C4-2B (cell line): Measurements from ENCODE around the gene SEZ6L2.
"Not testable (repeated sequence)": the region's sequence is repeated elsewhere in the genome, so short reads cannot be mapped to it uniquely, and the experiment has no call there.

Source experiments
- H3K27ac ChIP-seq: fragments of 450-650 bp; 2 replicates; pipeline ENCODE4 v1.5.1; 2017
- ZFX ChIP-seq: fragments of 450-650 bp; IDR thresholded peaks from 2 replicates; pipeline ENCODE4 v1.6.1; 2017
- TF ChIP-seq, protein P1 (sequence below): fragments of 450-650 bp; conservative IDR thresholded peaks from 2 replicates; pipeline ENCODE4 v1.5.1; 2017; ENCODE audit warnings: mild to moderate bottlenecking

The SEZ6L2 gene

DNA sequence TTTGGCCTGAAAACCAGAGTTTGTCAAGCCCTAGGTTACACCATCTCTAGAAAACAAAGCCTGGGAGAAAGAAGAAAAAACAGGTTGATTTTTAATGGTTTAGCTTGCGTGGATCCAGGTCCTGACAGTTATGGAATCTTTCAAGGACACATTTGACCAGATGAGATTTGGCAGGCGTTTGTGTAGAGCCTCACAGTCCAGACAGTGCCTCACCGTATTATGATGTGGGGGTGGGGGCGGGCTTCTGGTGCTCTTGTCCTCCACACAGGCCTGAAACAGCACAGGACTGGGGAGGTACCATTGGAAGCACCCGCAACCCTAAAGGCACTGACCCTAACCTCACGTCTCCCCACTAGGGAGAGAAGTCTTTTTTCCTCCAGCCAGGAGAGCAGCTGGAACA, 59.5 kb downstream of the SEZ6L2 start:
- H3K27ac ChIP-seq = no peak overlapping the region
- TF ChIP-seq, protein P1, sequence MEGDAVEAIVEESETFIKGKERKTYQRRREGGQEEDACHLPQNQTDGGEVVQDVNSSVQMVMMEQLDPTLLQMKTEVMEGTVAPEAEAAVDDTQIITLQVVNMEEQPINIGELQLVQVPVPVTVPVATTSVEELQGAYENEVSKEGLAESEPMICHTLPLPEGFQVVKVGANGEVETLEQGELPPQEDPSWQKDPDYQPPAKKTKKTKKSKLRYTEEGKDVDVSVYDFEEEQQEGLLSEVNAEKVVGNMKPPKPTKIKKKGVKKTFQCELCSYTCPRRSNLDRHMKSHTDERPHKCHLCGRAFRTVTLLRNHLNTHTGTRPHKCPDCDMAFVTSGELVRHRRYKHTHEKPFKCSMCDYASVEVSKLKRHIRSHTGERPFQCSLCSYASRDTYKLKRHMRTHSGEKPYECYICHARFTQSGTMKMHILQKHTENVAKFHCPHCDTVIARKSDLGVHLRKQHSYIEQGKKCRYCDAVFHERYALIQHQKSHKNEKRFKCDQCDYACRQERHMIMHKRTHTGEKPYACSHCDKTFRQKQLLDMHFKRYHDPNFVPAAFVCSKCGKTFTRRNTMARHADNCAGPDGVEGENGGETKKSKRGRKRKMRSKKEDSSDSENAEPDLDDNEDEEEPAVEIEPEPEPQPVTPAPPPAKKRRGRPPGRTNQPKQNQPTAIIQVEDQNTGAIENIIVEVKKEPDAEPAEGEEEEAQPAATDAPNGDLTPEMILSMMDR = no peak
- TF ChIP-seq ZFX = no peak

DNA sequence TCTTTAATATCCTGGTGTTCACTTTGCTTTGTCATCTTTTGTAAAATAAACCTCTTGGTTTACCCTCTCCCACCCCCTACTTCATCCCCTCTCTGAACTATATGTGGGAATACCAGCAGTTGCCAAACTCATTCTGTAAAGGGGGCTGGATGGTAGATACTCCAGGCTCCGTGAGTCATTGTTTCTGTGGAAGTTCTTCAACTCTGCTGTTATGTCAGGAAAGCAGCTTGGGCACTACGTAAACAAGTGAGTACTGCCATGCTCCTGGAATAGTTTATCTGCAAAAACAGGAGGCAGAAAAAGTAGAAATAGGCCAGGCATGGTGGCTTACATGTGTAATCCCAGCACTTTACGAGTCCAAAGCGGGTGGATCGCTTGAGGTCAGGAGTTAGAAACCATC, 61.5 kb downstream of the SEZ6L2 start:
- no peak overlapping the region for H3K27ac ChIP-seq
- TF ChIP-seq, protein P1 = no peak
- TF ChIP-seq ZFX = no peak

DNA sequence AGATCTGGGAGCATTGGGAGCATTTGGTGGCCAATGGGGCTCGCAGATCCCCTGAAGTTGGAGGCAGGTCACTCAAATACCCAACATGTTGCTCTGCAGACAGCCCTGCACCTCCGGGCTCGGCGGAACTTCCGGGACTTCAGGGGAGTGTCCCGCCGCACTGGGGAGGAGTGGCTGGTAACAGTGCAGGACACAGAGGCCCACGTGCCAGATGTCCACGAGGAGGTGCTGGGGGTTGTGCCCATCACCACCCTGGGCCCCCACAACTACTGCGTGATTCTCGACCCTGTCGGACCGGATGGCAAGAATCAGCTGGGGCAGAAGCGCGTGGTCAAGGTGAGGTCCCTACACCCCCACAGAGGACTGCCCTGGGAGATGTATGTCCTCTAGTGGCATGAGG, 62.7 kb downstream of the SEZ6L2 start:
- TF ChIP-seq, protein P1 = no peak
- no peak for TF ChIP-seq ZFX
- H3K27ac ChIP-seq = no peak overlapping the region

DNA sequence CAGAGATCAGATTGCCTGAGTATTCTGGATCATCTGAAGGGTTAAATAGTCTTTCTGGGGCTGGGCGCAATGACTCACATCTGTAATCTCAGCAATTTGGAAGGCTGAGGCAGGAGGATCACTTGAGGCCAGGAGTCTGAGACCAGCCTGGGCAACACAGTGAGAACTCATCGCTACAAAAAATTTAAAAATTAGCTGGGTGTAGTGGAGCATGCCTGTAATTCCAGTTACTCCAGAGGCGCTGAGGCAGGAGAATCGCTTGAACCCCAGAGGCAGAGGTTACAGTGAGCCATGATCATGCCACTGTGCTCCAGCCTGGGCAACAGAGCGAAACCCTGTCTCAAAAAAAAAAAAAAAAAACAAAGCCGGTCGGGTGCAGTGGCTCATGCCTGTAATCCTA, 63.4 kb downstream of the SEZ6L2 start:
- no peak overlapping the region for H3K27ac ChIP-seq
- TF ChIP-seq, protein P1 = no peak
- no peak for TF ChIP-seq ZFX

DNA sequence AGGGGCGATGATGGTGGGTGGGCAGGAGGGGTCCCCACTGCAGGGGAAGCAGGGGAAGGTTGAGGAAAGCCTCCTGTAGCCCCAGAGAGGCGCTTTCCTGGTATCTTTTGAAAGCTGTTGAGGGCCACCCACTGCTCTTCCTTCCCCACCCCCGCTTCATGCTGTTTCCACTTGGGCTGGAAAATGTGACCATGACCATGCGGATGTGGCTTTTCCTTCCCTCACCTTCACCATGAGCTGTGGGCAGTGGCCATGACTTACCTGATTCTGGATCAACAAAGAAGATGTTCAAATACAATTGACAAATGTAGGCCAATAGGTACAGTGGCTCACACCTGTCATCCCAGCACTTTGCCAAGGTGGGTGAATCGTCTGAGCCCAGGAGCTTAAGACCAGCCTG, 65.3 kb downstream of the SEZ6L2 start:
- H3K27ac ChIP-seq = no peak overlapping the region
- TF ChIP-seq, protein P1 = no peak
- no peak for TF ChIP-seq ZFX

DNA sequence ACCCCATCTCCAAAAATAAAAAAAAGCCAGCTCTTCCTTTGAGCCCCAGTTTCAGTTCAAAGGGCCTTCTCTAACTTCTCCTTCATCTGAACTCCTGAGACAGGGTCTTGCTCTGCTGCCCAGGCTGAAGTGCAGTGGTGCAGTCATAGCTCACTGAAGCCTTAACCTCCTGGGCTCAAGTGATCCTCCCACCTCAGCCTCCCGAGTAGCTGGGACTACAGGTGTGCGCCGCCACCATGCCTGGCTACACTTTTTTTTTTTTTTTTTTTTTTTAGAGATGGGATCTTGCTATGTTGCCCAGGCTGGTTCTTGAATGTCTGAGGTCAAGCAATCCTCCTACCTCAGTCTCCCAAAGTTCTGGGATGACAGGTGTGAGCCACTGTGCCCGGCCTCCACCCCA, 66.1 kb downstream of the SEZ6L2 start:
- not testable (repeated sequence) for H3K27ac ChIP-seq

DNA sequence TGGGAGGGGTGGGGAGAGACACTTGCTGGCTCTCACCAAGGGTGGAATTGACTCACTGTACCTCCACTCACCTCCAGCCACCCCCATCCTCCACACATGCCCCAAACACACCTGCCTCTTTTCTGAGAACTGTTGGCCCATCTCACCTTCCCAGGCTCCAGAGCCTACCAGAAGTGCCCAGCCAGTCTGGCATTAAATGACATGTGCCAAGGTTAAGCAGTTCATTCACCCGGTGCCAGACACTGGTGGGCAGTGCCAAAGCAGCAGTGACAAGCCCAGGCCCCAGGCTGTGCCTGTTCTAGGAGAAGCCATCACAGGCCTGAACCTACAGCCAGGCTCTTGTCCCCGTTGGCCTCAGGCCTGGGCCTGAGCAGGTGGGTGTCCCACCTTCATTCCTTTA, 67.9 kb downstream of the SEZ6L2 start:
- H3K27ac ChIP-seq = no peak overlapping the region
- TF ChIP-seq, protein P1 = no peak
- TF ChIP-seq ZFX = no peak

DNA sequence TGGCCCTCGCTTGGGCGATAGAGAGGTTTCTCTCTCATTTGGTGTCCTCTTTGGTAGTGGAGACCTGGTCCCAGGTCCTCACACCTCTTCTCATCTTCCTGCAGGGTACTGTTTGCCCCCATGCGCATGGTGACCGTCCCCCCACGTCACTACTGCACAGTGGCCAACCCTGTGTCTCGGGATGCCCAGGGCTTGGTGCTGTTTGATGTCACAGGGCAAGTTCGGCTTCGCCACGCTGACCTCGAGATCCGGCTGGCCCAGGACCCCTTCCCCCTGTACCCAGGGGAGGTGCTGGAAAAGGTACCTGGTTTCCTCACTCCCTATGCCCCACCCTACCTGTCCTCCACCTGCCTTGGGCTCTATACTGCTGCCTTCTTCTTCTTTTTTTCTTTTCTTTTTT, 68.6 kb downstream of the SEZ6L2 start:
- no peak for TF ChIP-seq ZFX
- TF ChIP-seq, protein P1 = no peak
- no peak overlapping the region for H3K27ac ChIP-seq
